ENCODE results near the gene KLK12.
"Not testable (repeated sequence)": the region's sequence is repeated elsewhere in the genome, so short reads cannot be mapped to it uniquely, and the experiment has no call there.

Gene KLK12

GRCh38 chr19:51014242-51014641 is 20.6 kb downstream of the KLK12 start:
- DNase-seq, result no peak

GRCh38 chr19:51012661-51013190 is 22.1 kb downstream of the KLK12 start:
- DNase-seq, result no peak

- no peak for DNase-seq
Observed at GRCh38 chr19:51010066-51010795, 24.6 kb downstream of the KLK12 start.

GRCh38 chr19:51009061-51009891 is 25.5 kb downstream of the KLK12 start:
- no peak for DNase-seq

GRCh38 chr19:51007488-51007887 is 27.3 kb downstream of the KLK12 start:
- DNase-seq, result no peak

- DNase-seq, result no peak
Observed at GRCh38 chr19:51006406-51006805, 28.4 kb downstream of the KLK12 start.

GRCh38 chr19:51005248-51005647 is 29.6 kb downstream of the KLK12 start:
- no peak for DNase-seq

GRCh38 chr19:51003316-51003715 is 31.5 kb downstream of the KLK12 start:
- DNase-seq, result no peak

- no peak for DNase-seq
Observed at GRCh38 chr19:51002542-51003311, 32.1 kb downstream of the KLK12 start.

GRCh38 chr19:51002089-51002532 is 32.7 kb downstream of the KLK12 start:
- DNase-seq, result no peak

- no peak for DNase-seq
Observed at GRCh38 chr19:51001515-51001914, 33.3 kb downstream of the KLK12 start, which contains the start of gene KLK8. Gene KLK8 (minus strand): TSS chr19:51001604. CDS start chr19:51001167, 437 bp downstream.

- no peak for DNase-seq
Observed at GRCh38 chr19:51000981-51001380, 33.8 kb downstream of the KLK12 start.

- DNase-seq, result no peak
Observed at GRCh38 chr19:51000426-51000825, 34.4 kb downstream of the KLK12 start.

GRCh38 chr19:50998686-50999085 is 36.1 kb downstream of the KLK12 start:
- no peak for DNase-seq

GRCh38 chr19:50998061-50998460 is 36.7 kb downstream of the KLK12 start:
- no peak for DNase-seq

GRCh38 chr19:50994129-50994528 is 40.7 kb downstream of the KLK12 start:
- DNase-seq, result no peak

GRCh38 chr19:50992666-50993035 is 42.2 kb downstream of the KLK12 start:
- no peak for DNase-seq

- not testable (repeated sequence) for DNase-seq
Observed at GRCh38 chr19:50984416-50984815, 50.4 kb downstream of the KLK12 start.

- DNase-seq, result no peak
Observed at GRCh38 chr19:50983625-50984292, 51.0 kb downstream of the KLK12 start, which contains the start of gene KLK7. Gene KLK7 (minus strand): TSS chr19:50983917. CDS start chr19:50982399, 1,518 bp downstream.

GRCh38 chr19:50982186-50982585 is 52.6 kb downstream of the KLK12 start:
- no peak for DNase-seq

GRCh38 chr19:50981587-50982146 is 53.1 kb downstream of the KLK12 start:
- DNase-seq, result no peak

- no peak for DNase-seq
Observed at GRCh38 chr19:50980208-50980607, 54.6 kb downstream of the KLK12 start.
